Dermis microvascular lymphatic vessel endothelial cell (primary cell): Measurements from ENCODE around the gene SLC22A2. TPM values are rescaled to one million over a fixed set of nuclear protein-coding genes. Genes with fewer than 3 reads are reported as not detected.

Source experiments
- DNase-seq, 2 donors: peaks; one replicate each; pipeline versions ENCODE4 v3.0.0 to v3.0.0-alpha.2; 2010; ENCODE audit warnings: low read depth in 2 of 2
- total RNA-seq: library from RNA; depleted of rRNA; stranded (reverse); fragments of >200 nt; gene quantifications from 2 replicates; pipeline ENCODE4 v1.2.1, GENCODE V29; 2014

Gene SLC22A2
- total RNA-seq, 1 donor from 2014 or later = not detected

DNA sequence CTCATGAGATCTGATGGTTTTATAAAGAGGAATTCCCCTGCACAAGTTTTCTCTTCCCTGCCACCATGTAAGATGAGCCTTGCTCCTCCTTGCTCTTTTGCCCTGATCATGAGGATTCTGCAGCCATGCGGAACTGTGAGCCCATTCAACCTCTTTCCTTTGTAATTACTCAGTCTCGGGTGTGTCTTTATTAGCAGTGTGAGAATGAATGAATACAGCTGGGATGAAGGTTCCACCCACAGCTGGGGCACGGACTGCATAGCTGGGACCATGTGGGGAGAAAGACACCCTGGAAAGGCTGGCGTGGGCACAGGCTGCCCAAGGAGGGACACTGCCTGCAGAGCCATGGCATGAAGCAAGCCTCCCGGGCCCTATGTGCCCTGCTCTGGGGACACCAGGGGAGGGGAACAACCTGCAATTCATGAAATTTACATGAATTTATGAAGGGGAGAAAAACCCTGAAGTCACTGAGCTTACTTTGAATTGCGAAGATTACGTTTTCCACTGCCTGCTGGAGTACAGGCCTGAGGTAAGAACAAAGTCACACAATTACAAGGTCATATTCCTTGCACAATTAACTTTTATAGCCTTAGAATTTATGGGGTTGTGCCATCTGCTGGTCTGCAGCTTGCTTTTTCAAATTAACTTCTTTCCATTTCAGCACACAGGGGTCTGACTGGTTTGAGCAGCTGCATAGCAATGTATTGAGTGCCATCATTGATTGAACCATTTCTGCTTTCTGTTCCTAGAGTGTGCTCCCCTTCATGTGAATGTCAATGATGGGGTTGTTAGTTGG is 90.8 kb downstream of the SLC22A2 start:
- no peak for DNase-seq

Other genes with a start within 250 kb of the SLC22A2 start
- gene SLC22A1, start 137.0 kb downstream of the SLC22A2 start, total RNA-seq = 0.13 TPM in 1 of 2 replicates, not detected in the other
- under 0.01 TPM in 1 of 2 replicates, not detected in the other for gene SLC22A3, start 89.6 kb upstream of the SLC22A2 start, total RNA-seq